Stomach (tissue), 9 donors: ENCODE results near the gene RCBTB2. TPM values are rescaled to one million over a fixed set of nuclear protein-coding genes. Genes with fewer than 3 reads are reported as not detected.
A peak's percentile ranks its signal among the peaks of the same experiment; 100 is the strongest.

ENCODE experiments used
- DNase-seq, 2 donors: peaks; one replicate each; pipeline versions ENCODE4 v3.0.0 to v3.0.0-alpha.2; 2013 to 2019
- H3K27ac ChIP-seq, 5 donors: fragments of 200-600 bp in 4 of 5; sonication (generic) in 4 of 5; one replicate each; pipeline ENCODE4 v1.5.1; 2013 to 2019; ENCODE audit warnings: mild to moderate bottlenecking in 1 of 5, moderate library complexity in 1 of 5
- H3K27me3 ChIP-seq, 3 donors: fragments of 200-600 bp; sonication (generic); one replicate each; pipeline ENCODE4 v1.5.1; 2017 to 2019; ENCODE audit warnings: mixed run types in 1 of 3
- H3K36me3 ChIP-seq, 4 donors: fragments of 200-600 bp; sonication (generic); 1 replicate in 3 of 4; 2 replicates in 1 of 4; pipeline ENCODE4 v1.5.1; 2016 to 2019
- H3K4me1 ChIP-seq, 4 donors: fragments of 200-600 bp; sonication (generic); one replicate each; pipeline ENCODE4 v1.5.1; 2016 to 2019
- H3K4me3 ChIP-seq, 4 donors: fragments of 200-600 bp; sonication (generic) in 3 of 4; one replicate each; pipeline ENCODE4 v1.5.1; 2016 to 2019; ENCODE audit warnings: mild to moderate bottlenecking in 1 of 4
- H3K9me3 ChIP-seq, 4 donors: fragments of 200-600 bp; sonication (generic); one replicate each; pipeline ENCODE4 v1.5.1; 2016 to 2019
- CTCF ChIP-seq, 7 experiments: fragments of 450-650 bp in 4 of 7; fragments of 200-600 bp in 3 of 7; sonication (generic) in 3 of 7; IDR thresholded peaks; one replicate each; pipeline ENCODE4 v1.5.1; 2016 to 2019; ENCODE audit warnings: antibody characterized with exemption in 7 of 7, control low read depth in 2 of 7, mild to moderate bottlenecking in 1 of 7
- EP300 ChIP-seq: sonication (generic); formaldehyde crosslinking; IDR thresholded peaks from one replicate; pipeline ENCODE4 v1.6.1; 2017; ENCODE audit warnings: antibody characterized with exemption
- POLR2A ChIP-seq, 4 donors: fragments of 450-650 bp; IDR thresholded peaks; one replicate each; pipeline ENCODE4 v1.6.1; 2016; ENCODE audit warnings: antibody characterized with exemption in 4 of 4, control low read depth in 2 of 4, mild to moderate bottlenecking in 1 of 4, moderate library complexity in 1 of 4
- POLR2AphosphoS5 ChIP-seq, 3 donors: sonication (generic); formaldehyde crosslinking; IDR thresholded peaks; one replicate each; pipeline ENCODE4 v1.6.1; 2016; ENCODE audit warnings: antibody characterized with exemption in 3 of 3
- WGBS, 5 donors: extraction: QIAGEN DNeasy Blood & Tissue Kit in 3 of 5; methylation state at CpG; one replicate each; pipeline versions ENCODE4 v1.1.5 to v1.1.7; 2013 to 2018; 5-methylcytosine and 5-hydroxymethylcytosine counted together
- intact Hi-C: fragments of 100-400 bp; cut with DNase I; formaldehyde crosslinking; loops from one replicate; pipeline ENCODE4 v1.15.1; 2023; ENCODE audit warnings: low total_unique reads
- polyA plus RNA-seq, 3 donors: library from polyadenylated mRNA; stranded (reverse); fragments of 200-250 nt; gene quantifications; one replicate each; pipeline ENCODE4 v1.2.3, GENCODE V29; 2013
- total RNA-seq, 5 donors: library from RNA; depleted of rRNA; stranded (reverse); fragments of >200 nt; gene quantifications; one replicate each; pipeline versions ENCODE4 v1.1.0 to v1.2.3, GENCODE V29; 2014 to 2016
- donor health status: healthy with polysubstance abuse.
- donor health status: Bipolar disorder and iron deficiency.
- donor health status: healthy.

RCBTB2 gene
- total and polyA plus RNA-seq, 8 donors, result 0.29 to 56.6 (median 7.6) TPM

DNA sequence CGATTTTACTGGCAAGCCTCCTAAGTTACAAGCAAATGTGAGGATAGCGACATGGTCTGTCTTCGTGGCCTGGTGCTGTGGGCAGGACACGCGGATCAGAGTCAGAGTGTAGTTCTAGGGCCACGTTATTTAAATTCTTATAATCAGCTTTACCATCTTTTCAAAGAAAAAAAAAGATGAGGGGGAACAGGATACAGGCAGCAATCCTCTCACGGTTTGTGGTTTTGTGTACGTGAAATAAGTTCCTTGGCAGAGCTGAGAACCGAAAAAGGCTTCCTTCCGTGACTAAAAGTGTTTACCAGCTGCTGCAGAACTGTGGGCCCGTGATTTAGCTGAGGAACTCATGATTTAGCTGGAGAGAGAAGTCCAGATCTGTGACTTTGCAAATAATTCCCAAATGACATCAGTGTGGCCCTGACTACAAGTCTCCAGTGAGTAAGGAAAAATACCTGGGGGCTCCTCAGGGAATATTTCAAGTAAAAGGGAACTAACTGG lies 27.2 kb downstream of the RCBTB2 start:
- 61 to 73% (median 67%) methylated on average over 11 of the region's 11 CpGs for WGBS, 5 donors
- H3K36me3 ChIP-seq, result peaks cover 0 to 42% (median 15%) of the 10 kb centered on the region in 4 donors
- TF ChIP-seq POLR2AphosphoS5 (IDR thresholded peaks at IDR 0.05) (no peak), CTCF (IDR thresholded peaks at IDR 0.05) (no peak), POLR2A (IDR thresholded peaks at IDR 0.05) (no peak)
- intact Hi-C loops, result no loop called here
- peaks cover 0 to 22% (median 5%) of the 10 kb centered on the region in 4 donors for H3K4me1 ChIP-seq
- DNase-seq, result peak in 1 of 2 donors; percentile 69
- no peaks in the 10 kb centered on the region for H3K27me3 ChIP-seq
- H3K9me3 ChIP-seq, result no peaks in the 10 kb centered on the region
- H3K4me3 ChIP-seq, result no peak overlapping the region
- H3K27ac ChIP-seq, result peak overlapping the region; percentile 11 to 82 (median 64)

- WGBS, 5 donors, result 82 to 95% (median 87%) methylated on average over 4 of the region's 4 CpGs
- intact Hi-C loops, result no loop called here
- TF ChIP-seq POLR2A (IDR thresholded peaks at IDR 0.05) (no peak), EP300 (no peak), CTCF (IDR thresholded peaks at IDR 0.05) (no peak), POLR2AphosphoS5 (IDR thresholded peaks at IDR 0.05) (no peak)
Observed at GRCh38 chr13:48505012-48505411, 27.9 kb downstream of the RCBTB2 start.

DNA sequence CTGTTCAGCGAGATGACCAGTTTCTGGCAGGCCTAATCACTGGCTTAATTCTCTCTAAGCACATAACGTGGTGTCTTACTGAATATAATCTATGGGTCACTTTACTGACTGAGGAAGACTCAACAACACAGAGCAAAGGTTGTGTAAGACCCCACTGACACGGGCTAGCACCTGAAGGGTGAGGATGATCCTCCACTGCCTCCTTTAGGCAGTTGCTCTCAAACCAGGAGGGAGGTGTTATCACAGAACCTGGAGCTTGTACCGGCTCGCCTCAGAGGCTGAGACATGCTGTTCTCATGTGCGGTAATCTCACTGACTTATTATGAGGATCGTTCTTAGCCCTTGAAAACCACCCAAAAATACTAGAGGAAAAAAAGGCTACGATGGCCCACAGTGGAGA lies 28.3 kb downstream of the RCBTB2 start:
- H3K27ac ChIP-seq, result peak overlapping the region in 2 of 5 donors; percentile 64 to 82
- intact Hi-C loops, result no loop called here
- H3K4me3 ChIP-seq, result no peak overlapping the region
- TF ChIP-seq POLR2A (IDR thresholded peaks at IDR 0.05), result no peak
- TF ChIP-seq EP300, result no peak
- no peak for TF ChIP-seq CTCF (IDR thresholded peaks at IDR 0.05)
- TF ChIP-seq POLR2AphosphoS5 (IDR thresholded peaks at IDR 0.05), result no peak
- no peaks in the 10 kb centered on the region for H3K9me3 ChIP-seq
- H3K4me1 ChIP-seq, result peaks cover 0 to 21% (median 7%) of the 10 kb centered on the region in 4 donors
- WGBS, 5 donors, result 84 to 97% (median 91%) methylated on average over 8 of the region's 8 CpGs
- H3K27me3 ChIP-seq, result no peaks in the 10 kb centered on the region
- DNase-seq, result no peak
- H3K36me3 ChIP-seq, result peaks cover 0 to 48% (median 9%) of the 10 kb centered on the region in 4 donors

More at GRCh38 chr13:48505012-48505411, 27.9 kb downstream of the RCBTB2 start:
- peaks cover 0 to 46% (median 11%) of the 10 kb centered on the region in 4 donors for H3K36me3 ChIP-seq
- no peaks in the 10 kb centered on the region for H3K27me3 ChIP-seq
- H3K4me3 ChIP-seq, result no peak overlapping the region
- H3K9me3 ChIP-seq, result no peaks in the 10 kb centered on the region
- no peak for DNase-seq
- H3K4me1 ChIP-seq, result peaks cover 0 to 23% (median 7%) of the 10 kb centered on the region in 4 donors
- H3K27ac ChIP-seq, result peak overlapping the region in 4 of 5 donors; percentile 48 to 82 (median 70)

DNA sequence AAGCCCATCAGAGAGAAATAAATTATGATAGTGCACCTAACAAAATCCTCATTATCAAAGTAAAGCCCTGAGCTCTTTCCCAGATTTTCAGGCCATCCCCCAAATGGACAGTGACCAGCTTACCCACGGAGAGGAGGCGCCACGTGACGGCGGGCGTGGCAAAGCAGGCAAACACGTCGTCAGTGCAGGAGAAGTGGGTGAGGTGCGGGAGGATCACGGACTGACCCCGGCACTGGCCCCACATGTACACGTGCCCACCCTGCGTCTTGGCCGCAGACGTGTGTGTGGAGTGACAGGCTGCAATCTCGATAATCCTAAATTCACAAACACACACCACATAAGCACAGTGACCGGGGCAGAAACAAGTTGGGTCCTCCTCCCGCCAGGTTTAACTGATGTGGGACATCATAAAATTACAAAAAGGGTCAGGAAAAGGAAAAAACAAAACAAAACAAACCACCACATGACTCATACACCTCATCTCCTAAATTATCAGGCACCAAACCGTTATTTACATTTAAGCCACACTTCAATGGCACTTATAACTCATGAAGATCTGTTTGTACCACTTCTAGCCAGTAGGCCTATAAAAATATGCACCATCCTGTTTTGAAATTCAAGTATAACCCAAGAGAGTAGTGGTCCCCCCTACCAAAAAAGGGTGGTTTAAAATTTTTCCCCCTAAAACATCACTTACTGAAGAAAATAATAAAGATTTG lies 30.1 kb downstream of the RCBTB2 start:
- no peak for DNase-seq
- no peak overlapping the region for H3K27ac ChIP-seq
- intact Hi-C loops, result no loop called here
- no peak for TF ChIP-seq POLR2AphosphoS5 (IDR thresholded peaks at IDR 0.05)
- no peak for TF ChIP-seq CTCF (IDR thresholded peaks at IDR 0.05)
- no peak for TF ChIP-seq POLR2A (IDR thresholded peaks at IDR 0.05)
- TF ChIP-seq EP300, result no peak
- no peak overlapping the region for H3K4me3 ChIP-seq
- H3K9me3 ChIP-seq, result no peaks in the 10 kb centered on the region
- 91 to 93% (median 92%) methylated on average over 17 to 19 of the region's 19 CpGs for WGBS, 5 donors
- peaks cover 0 to 21% (median 7%) of the 10 kb centered on the region in 4 donors for H3K4me1 ChIP-seq
- H3K27me3 ChIP-seq, result no peaks in the 10 kb centered on the region
- peaks cover 0 to 52% (median 12%) of the 10 kb centered on the region in 4 donors for H3K36me3 ChIP-seq
